Activated T-cell treated with anti-CD3 and anti-CD28 coated beads, Interleukin-2, amount 50 U/mL, for 4 hours (primary cell): Measurements from ENCODE around the gene SLC6A6. TPM values are rescaled to one million over a fixed set of nuclear protein-coding genes. Genes with fewer than 3 reads are reported as not detected.
"Not testable (repeated sequence)": the region's sequence is repeated elsewhere in the genome, so short reads cannot be mapped to it uniquely, and the experiment has no call there.

Experiments
- ATAC-seq, 2 donors: fragments of 200-7000 bp; cut with Tn5 transposase; one replicate each; pipeline ENCODE4 v1.10.0; 2021
- DNase-seq: peaks from one replicate; pipeline ENCODE4 v3.0.0-alpha.2; 2020
- H3K27me3 Mint-ChIP-seq: one replicate; pipeline ENCODE4 v1.8.0; 2021; ENCODE audit warnings: low read depth, mixed read lengths
- H3K36me3 Mint-ChIP-seq: one replicate; pipeline ENCODE4 v1.8.0; 2022; ENCODE audit warnings: mixed read lengths; ENCODE audit not compliant: insufficient read depth
- H3K4me1 Mint-ChIP-seq: one replicate; pipeline ENCODE4 v1.8.0; 2021; ENCODE audit warnings: low read depth, mixed read lengths
- H3K4me3 Mint-ChIP-seq: one replicate; pipeline ENCODE4 v1.8.0; 2021; ENCODE audit warnings: mild to moderate bottlenecking, moderate library complexity, mixed read lengths
- H3K9me3 Mint-ChIP-seq: one replicate; pipeline ENCODE4 v1.8.0; 2021; ENCODE audit warnings: mixed read lengths
- total RNA-seq, 3 donors: library from RNA; stranded (reverse); gene quantifications; one replicate each; pipeline ENCODE4 v1.2.1, GENCODE V29; 2021

The SLC6A6 gene
- total RNA-seq, 3 donors from 2014 or later: 47.6 to 54.2 (median 51.2) TPM

- no peak for DNase-seq
- ATAC-seq: no peak
- Mint-ChIP-seq H3K27me3 (peaks cover 4% of the 10 kb centered on the region), H3K4me1 (peaks cover 2% of the 10 kb centered on the region), H3K4me3 (no peak overlapping the region), H3K36me3 (no peaks in the 10 kb centered on the region), H3K9me3 (no peaks in the 10 kb centered on the region)
These were observed 108.6 kb downstream of the SLC6A6 start for GRCh38 chr3:14510838-14511622.

- peaks cover 4% of the 10 kb centered on the region for H3K27me3 Mint-ChIP-seq
- no peak overlapping the region for H3K4me3 Mint-ChIP-seq
- DNase-seq: no peak
- no peaks in the 10 kb centered on the region for H3K9me3 Mint-ChIP-seq
- H3K4me1 Mint-ChIP-seq: peaks cover 2% of the 10 kb centered on the region
- ATAC-seq: no peak
- H3K36me3 Mint-ChIP-seq: no peaks in the 10 kb centered on the region
These were observed 109.3 kb downstream of the SLC6A6 start for GRCh38 chr3:14511623-14512280.

- H3K36me3 Mint-ChIP-seq: no peaks in the 10 kb centered on the region
- H3K4me1 Mint-ChIP-seq: peaks cover 2% of the 10 kb centered on the region
- H3K27me3 Mint-ChIP-seq: peaks cover 4% of the 10 kb centered on the region
- H3K9me3 Mint-ChIP-seq: no peaks in the 10 kb centered on the region
- ATAC-seq (no peak), DNase-seq (no peak)
- H3K4me3 Mint-ChIP-seq: no peak overlapping the region
These were observed 110.0 kb downstream of the SLC6A6 start for GRCh38 chr3:14512281-14512941.

- H3K36me3 Mint-ChIP-seq: no peaks in the 10 kb centered on the region
- no peaks in the 10 kb centered on the region for H3K9me3 Mint-ChIP-seq
- peaks cover 2% of the 10 kb centered on the region for H3K4me1 Mint-ChIP-seq
- ATAC-seq (no peak), DNase-seq (no peak)
- H3K4me3 Mint-ChIP-seq: no peak overlapping the region
- peaks cover 2% of the 10 kb centered on the region for H3K27me3 Mint-ChIP-seq
These were observed 110.5 kb downstream of the SLC6A6 start for GRCh38 chr3:14512942-14513327.

- Mint-ChIP-seq H3K9me3 (no peaks in the 10 kb centered on the region), H3K36me3 (no peaks in the 10 kb centered on the region), H3K4me3 (no peak overlapping the region), H3K27me3 (peaks cover 3% of the 10 kb centered on the region), H3K4me1 (peaks cover 2% of the 10 kb centered on the region)
- no peak for ATAC-seq
- no peak for DNase-seq
These were observed 111.3 kb downstream of the SLC6A6 start for GRCh38 chr3:14513566-14514322.

GRCh38 chr3:14514323-14514720, 111.9 kb downstream of the SLC6A6 start:
- Mint-ChIP-seq H3K36me3 (no peaks in the 10 kb centered on the region), H3K27me3 (peaks cover 5% of the 10 kb centered on the region), H3K4me3 (no peak overlapping the region), H3K9me3 (no peaks in the 10 kb centered on the region), H3K4me1 (no peaks in the 10 kb centered on the region)
- no peak for ATAC-seq
- no peak for DNase-seq

- DNase-seq, ATAC-seq, H3K27me3 Mint-ChIP-seq, H3K36me3 Mint-ChIP-seq, H3K4me3 Mint-ChIP-seq, H3K4me1 Mint-ChIP-seq, H3K9me3 Mint-ChIP-seq: not testable (repeated sequence)
These were observed 113.1 kb downstream of the SLC6A6 start for GRCh38 chr3:14515526-14515925.

GRCh38 chr3:14516738-14517345, 114.4 kb downstream of the SLC6A6 start:
- H3K36me3 Mint-ChIP-seq: no peaks in the 10 kb centered on the region
- ATAC-seq: no peak
- no peak for DNase-seq
- H3K27me3 Mint-ChIP-seq: peaks cover 12% of the 10 kb centered on the region
- H3K9me3 Mint-ChIP-seq: no peaks in the 10 kb centered on the region
- no peaks in the 10 kb centered on the region for H3K4me1 Mint-ChIP-seq
- no peak overlapping the region for H3K4me3 Mint-ChIP-seq

GRCh38 chr3:14517601-14518431, 115.4 kb downstream of the SLC6A6 start:
- Mint-ChIP-seq H3K9me3 (no peaks in the 10 kb centered on the region), H3K36me3 (no peaks in the 10 kb centered on the region), H3K4me1 (no peaks in the 10 kb centered on the region), H3K27me3 (peaks cover 12% of the 10 kb centered on the region), H3K4me3 (no peak overlapping the region)
- DNase-seq (no peak), ATAC-seq (no peak)

GRCh38 chr3:14518432-14518802, 116.0 kb downstream of the SLC6A6 start:
- no peak for ATAC-seq
- Mint-ChIP-seq H3K4me3 (no peak overlapping the region), H3K9me3 (no peaks in the 10 kb centered on the region), H3K36me3 (no peaks in the 10 kb centered on the region), H3K27me3 (peaks cover 14% of the 10 kb centered on the region), H3K4me1 (no peaks in the 10 kb centered on the region)
- DNase-seq: no peak

- no peaks in the 10 kb centered on the region for H3K4me1 Mint-ChIP-seq
- no peaks in the 10 kb centered on the region for H3K36me3 Mint-ChIP-seq
- ATAC-seq: no peak
- peaks cover 14% of the 10 kb centered on the region for H3K27me3 Mint-ChIP-seq
- no peak for DNase-seq
- H3K9me3 Mint-ChIP-seq: no peaks in the 10 kb centered on the region
- no peak overlapping the region for H3K4me3 Mint-ChIP-seq
These were observed 116.5 kb downstream of the SLC6A6 start for GRCh38 chr3:14518893-14519292.

GRCh38 chr3:14519406-14519805, 117.0 kb downstream of the SLC6A6 start:
- Mint-ChIP-seq H3K9me3 (no peaks in the 10 kb centered on the region), H3K4me1 (no peaks in the 10 kb centered on the region), H3K4me3 (no peak overlapping the region), H3K27me3 (peaks cover 14% of the 10 kb centered on the region), H3K36me3 (no peaks in the 10 kb centered on the region)
- DNase-seq (no peak), ATAC-seq (no peak)

GRCh38 chr3:14520149-14520548, 117.7 kb downstream of the SLC6A6 start:
- no peaks in the 10 kb centered on the region for H3K4me1 Mint-ChIP-seq
- DNase-seq (no peak), ATAC-seq (no peak)
- no peak overlapping the region for H3K4me3 Mint-ChIP-seq
- peaks cover 14% of the 10 kb centered on the region for H3K27me3 Mint-ChIP-seq
- H3K9me3 Mint-ChIP-seq: no peaks in the 10 kb centered on the region
- no peaks in the 10 kb centered on the region for H3K36me3 Mint-ChIP-seq
